ENCODE measurements around the gene MTARC1. TPM values are rescaled to one million over a fixed set of nuclear protein-coding genes. Genes with fewer than 3 reads are reported as not detected.

The MTARC1 gene
- total and polyA plus RNA-seq, 11 donors = 2.3 to 22.8 (median 6.4) TPM

DNA sequence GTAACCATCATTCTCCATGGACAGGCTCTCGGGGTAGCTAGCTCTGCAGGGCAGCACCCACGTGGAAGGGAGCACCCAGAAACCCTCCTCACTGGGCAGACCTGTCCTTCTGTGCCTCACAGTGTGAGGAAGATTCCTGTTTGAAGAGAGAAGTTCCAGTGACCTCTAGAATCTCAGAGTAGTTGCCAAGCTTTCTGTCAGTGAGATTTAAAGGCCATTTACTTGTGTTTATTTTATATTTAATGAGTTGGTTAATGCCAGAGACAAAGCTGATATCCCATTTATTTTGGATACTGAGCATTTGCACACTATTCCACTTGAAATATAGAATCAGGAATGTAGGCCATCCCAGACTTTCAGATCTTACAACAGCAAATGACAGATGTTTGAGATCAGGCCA lies 28.7 kb downstream of the MTARC1 start:
- no peak for DNase-seq
- peaks cover 0 to 25% (median 0%) of the 10 kb centered on the region in 9 donors for H3K36me3 ChIP-seq
- peaks cover 0 to 8% (median 4%) of the 10 kb centered on the region in 12 donors for H3K4me1 ChIP-seq
- no peaks in the 10 kb centered on the region for H3K27me3 ChIP-seq
- ATAC-seq = no peak
- H3K9me3 ChIP-seq = peaks cover 0 to 3% (median 0%) of the 10 kb centered on the region in 12 donors
- intact Hi-C loops (cut with DNase I) = loop anchor here in 2 of 10 donors (10.0 kb wide), 2 partner anchors 389 to 619 kb away; no protein-coding TSS in a partner anchor
- H3K27ac ChIP-seq = peak overlapping the region in 1 of 12 donors; percentile 12
- WGBS, 4 donors = 93 to 96% (median 94%) methylated on average over 2 of the region's 2 CpGs
- H3K4me3 ChIP-seq = no peak overlapping the region
- TF ChIP-seq, protein P1, sequence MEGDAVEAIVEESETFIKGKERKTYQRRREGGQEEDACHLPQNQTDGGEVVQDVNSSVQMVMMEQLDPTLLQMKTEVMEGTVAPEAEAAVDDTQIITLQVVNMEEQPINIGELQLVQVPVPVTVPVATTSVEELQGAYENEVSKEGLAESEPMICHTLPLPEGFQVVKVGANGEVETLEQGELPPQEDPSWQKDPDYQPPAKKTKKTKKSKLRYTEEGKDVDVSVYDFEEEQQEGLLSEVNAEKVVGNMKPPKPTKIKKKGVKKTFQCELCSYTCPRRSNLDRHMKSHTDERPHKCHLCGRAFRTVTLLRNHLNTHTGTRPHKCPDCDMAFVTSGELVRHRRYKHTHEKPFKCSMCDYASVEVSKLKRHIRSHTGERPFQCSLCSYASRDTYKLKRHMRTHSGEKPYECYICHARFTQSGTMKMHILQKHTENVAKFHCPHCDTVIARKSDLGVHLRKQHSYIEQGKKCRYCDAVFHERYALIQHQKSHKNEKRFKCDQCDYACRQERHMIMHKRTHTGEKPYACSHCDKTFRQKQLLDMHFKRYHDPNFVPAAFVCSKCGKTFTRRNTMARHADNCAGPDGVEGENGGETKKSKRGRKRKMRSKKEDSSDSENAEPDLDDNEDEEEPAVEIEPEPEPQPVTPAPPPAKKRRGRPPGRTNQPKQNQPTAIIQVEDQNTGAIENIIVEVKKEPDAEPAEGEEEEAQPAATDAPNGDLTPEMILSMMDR (IDR thresholded peaks at IDR 0.05) = no peak
- TF ChIP-seq POLR2A (IDR thresholded peaks at IDR 0.05) = no peak

DNA sequence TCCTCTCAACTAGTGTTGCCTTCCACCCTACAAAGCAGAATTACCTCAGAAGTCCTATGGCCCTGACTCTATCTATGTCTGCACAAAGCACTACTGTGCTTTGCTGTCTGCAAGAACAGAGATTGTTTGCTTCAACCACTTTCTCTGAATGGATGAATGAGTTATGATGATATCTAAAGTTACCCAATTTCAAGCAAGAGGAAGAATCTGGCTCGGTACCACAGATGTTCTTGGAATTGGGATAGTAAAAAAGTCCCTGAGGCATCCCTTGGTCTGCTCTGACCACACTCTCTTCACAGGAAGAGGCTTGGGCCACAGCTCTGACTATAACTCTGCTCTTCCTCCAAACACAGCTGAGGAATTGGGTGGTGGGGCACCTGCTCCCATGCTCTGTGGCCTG lies 31.2 kb downstream of the MTARC1 start:
- Histone ChIP-seq H3K4me1 (no peaks in the 10 kb centered on the region), H3K27me3 (no peaks in the 10 kb centered on the region), H3K36me3 (peaks cover 0 to 16% (median 0%) of the 10 kb centered on the region in 9 donors), H3K9me3 (peaks cover 0 to 3% (median 0%) of the 10 kb centered on the region in 12 donors), H3K4me3 (no peak overlapping the region), H3K27ac (peak overlapping the region in 1 of 12 donors; percentile 76)
- TF ChIP-seq POLR2A (IDR thresholded peaks at IDR 0.05) = no peak
- TF ChIP-seq, protein P1 (IDR thresholded peaks at IDR 0.05) = no peak
- no peak for ATAC-seq
- intact Hi-C loops (cut with DNase I) = loop anchor here in 2 of 10 donors (10.0 kb wide), 2 partner anchors 387 to 617 kb away; no protein-coding TSS in a partner anchor
- DNase-seq = no peak
- 84 to 100% (median 87%) methylated on average over 1 of the region's 1 CpG for WGBS, 4 donors

GRCh38 chr1:220818421-220819173 lies 31.9 kb downstream of the MTARC1 start:
- Histone ChIP-seq H3K4me1 (no peaks in the 10 kb centered on the region), H3K36me3 (peaks cover 0 to 12% (median 0%) of the 10 kb centered on the region in 9 donors), H3K4me3 (no peak overlapping the region), H3K9me3 (peaks cover 0 to 3% (median 0%) of the 10 kb centered on the region in 12 donors), H3K27ac (peak overlapping the region in 1 of 12 donors; percentile 76), H3K27me3 (no peaks in the 10 kb centered on the region)
- DNase-seq = no peak
- 78 to 89% (median 82%) methylated on average over 14 of the region's 14 CpGs for WGBS, 4 donors
- no peak for ATAC-seq
- intact Hi-C loops (cut with DNase I) = loop anchor here in 2 of 10 donors (10.0 kb wide), 2 partner anchors 386 to 616 kb away; no protein-coding TSS in a partner anchor
- no peak for TF ChIP-seq POLR2A (IDR thresholded peaks at IDR 0.05)
- TF ChIP-seq, protein P1 (IDR thresholded peaks at IDR 0.05) = no peak

DNA sequence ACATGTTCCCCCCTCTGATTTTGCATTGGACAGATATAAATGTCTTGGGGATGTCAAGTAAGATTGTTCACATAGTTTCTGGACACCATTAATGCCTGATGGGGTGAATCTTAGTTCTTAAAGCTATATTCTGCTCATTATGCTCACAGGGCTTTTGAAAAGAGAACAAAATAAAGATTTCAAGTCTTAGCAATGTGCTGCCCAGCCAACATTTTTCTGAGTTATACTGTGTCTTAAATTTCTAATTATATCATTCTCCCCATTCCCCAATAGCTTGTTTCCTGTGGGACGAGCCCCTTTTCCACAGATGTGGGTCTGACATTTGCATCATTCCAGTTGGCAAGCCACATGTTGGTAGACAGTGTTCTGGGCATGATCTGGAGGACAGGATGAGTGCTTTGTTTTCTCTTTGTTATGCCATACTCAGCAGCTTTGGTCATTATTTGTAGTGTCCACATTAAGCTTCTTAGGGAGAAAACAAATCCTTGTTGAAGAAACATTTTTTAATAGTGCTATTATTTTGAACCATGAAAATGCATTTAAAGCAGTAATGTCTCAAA lies 32.8 kb downstream of the MTARC1 start:
- H3K4me1 ChIP-seq = no peaks in the 10 kb centered on the region
- intact Hi-C loops (cut with DNase I) = loop anchor here in 2 of 10 donors (10.0 kb wide), 2 partner anchors 385 to 615 kb away; no protein-coding TSS in a partner anchor
- TF ChIP-seq POLR2A (IDR thresholded peaks at IDR 0.05) = no peak
- TF ChIP-seq, protein P1 (IDR thresholded peaks at IDR 0.05) = no peak
- H3K4me3 ChIP-seq = no peak overlapping the region
- WGBS, 4 donors = 41 to 70% (median 67%) methylated on average over 1 of the region's 1 CpG
- H3K27ac ChIP-seq = peak overlapping the region in 1 of 12 donors; percentile 66
- H3K27me3 ChIP-seq = no peaks in the 10 kb centered on the region
- peaks cover 0 to 7% (median 0%) of the 10 kb centered on the region in 9 donors for H3K36me3 ChIP-seq
- ATAC-seq (peak in 1 of 4 donors; percentile 67), DNase-seq (no peak)
- H3K9me3 ChIP-seq = peaks cover 0 to 3% (median 0%) of the 10 kb centered on the region in 12 donors

All from heart left ventricle (tissue), 16 donors.